Measurements from ENCODE around the gene SPO11. TPM values are rescaled to one million over a fixed set of nuclear protein-coding genes. Genes with fewer than 3 reads are reported as not detected.

Gene SPO11
- total RNA-seq, 4 donors from 2014 or later: not detected

GRCh38 chr20:57310821-57311514, 18.6 kb upstream of the SPO11 start:
- Histone ChIP-seq H3K36me3 (no peaks in the 10 kb centered on the region), H3K9me3 (no peaks in the 10 kb centered on the region), H3K27ac (no peak overlapping the region), H3K4me1 (no peaks in the 10 kb centered on the region), H3K4me3 (no peak overlapping the region), H3K27me3 (no peaks in the 10 kb centered on the region)
- DNase-seq: no peak
- intact Hi-C loops (cut with DNase I; ENCODE audit: low total_unique reads): no loop called here
- no peak for TF ChIP-seq POLR2A (IDR thresholded peaks at IDR 0.05)
- no peak for TF ChIP-seq CTCF (IDR thresholded peaks at IDR 0.05)

GRCh38 chr20:57312138-57312537, 17.5 kb upstream of the SPO11 start:
- H3K27ac ChIP-seq: no peak overlapping the region
- TF ChIP-seq POLR2A (IDR thresholded peaks at IDR 0.05) (no peak), CTCF (IDR thresholded peaks at IDR 0.05) (no peak)

GRCh38 chr20:57313230-57313629, 16.4 kb upstream of the SPO11 start:
- Histone ChIP-seq H3K36me3 (no peaks in the 10 kb centered on the region), H3K9me3 (no peaks in the 10 kb centered on the region), H3K27ac (no peak overlapping the region), H3K4me1 (no peaks in the 10 kb centered on the region), H3K27me3 (no peaks in the 10 kb centered on the region), H3K4me3 (no peak overlapping the region)
- no peak for DNase-seq
- TF ChIP-seq POLR2A (IDR thresholded peaks at IDR 0.05): no peak
- no peak for TF ChIP-seq CTCF (IDR thresholded peaks at IDR 0.05)
- intact Hi-C loops (cut with DNase I; ENCODE audit: low total_unique reads): no loop called here

More at GRCh38 chr20:57312138-57312537, 17.5 kb upstream of the SPO11 start:
- no peaks in the 10 kb centered on the region for H3K27me3 ChIP-seq
- no peaks in the 10 kb centered on the region for H3K4me1 ChIP-seq
- no peak overlapping the region for H3K4me3 ChIP-seq
- intact Hi-C loops (cut with DNase I; ENCODE audit: low total_unique reads): no loop called here
- no peaks in the 10 kb centered on the region for H3K36me3 ChIP-seq
- no peaks in the 10 kb centered on the region for H3K9me3 ChIP-seq
- no peak for DNase-seq

- H3K36me3 ChIP-seq: no peaks in the 10 kb centered on the region
- H3K4me1 ChIP-seq: no peaks in the 10 kb centered on the region
- H3K4me3 ChIP-seq: no peak overlapping the region
- no peak for DNase-seq
- H3K27me3 ChIP-seq: no peaks in the 10 kb centered on the region
- no peak overlapping the region for H3K27ac ChIP-seq
- intact Hi-C loops (cut with DNase I; ENCODE audit: low total_unique reads): no loop called here
- no peaks in the 10 kb centered on the region for H3K9me3 ChIP-seq
- no peak for TF ChIP-seq POLR2A (IDR thresholded peaks at IDR 0.05)
- no peak for TF ChIP-seq CTCF (IDR thresholded peaks at IDR 0.05)
Observed at GRCh38 chr20:57313951-57314350, 15.7 kb upstream of the SPO11 start.

- H3K9me3 ChIP-seq: no peaks in the 10 kb centered on the region
- H3K4me1 ChIP-seq: no peaks in the 10 kb centered on the region
- no peak overlapping the region for H3K4me3 ChIP-seq
- TF ChIP-seq POLR2A (IDR thresholded peaks at IDR 0.05): no peak
- no peak for TF ChIP-seq CTCF (IDR thresholded peaks at IDR 0.05)
- no peak overlapping the region for H3K27ac ChIP-seq
- DNase-seq: no peak
- H3K36me3 ChIP-seq: no peaks in the 10 kb centered on the region
- H3K27me3 ChIP-seq: no peaks in the 10 kb centered on the region
- intact Hi-C loops (cut with DNase I; ENCODE audit: low total_unique reads): no loop called here
Observed at GRCh38 chr20:57315083-57315975, 14.3 kb upstream of the SPO11 start.
